Stimulated activated CD8-positive, alpha-beta memory T cell treated with anti-CD3 and anti-CD28 coated beads, Interleukin-12 subunit alpha, Interleukin-12 subunit beta, amount 100 ng/mL, for 1 hour (primary cell): ENCODE measurements around the gene KRT7.

Source experiments
- DNase-seq: peaks from one replicate; pipeline ENCODE4 v3.0.0-alpha.2; 2020; ENCODE audit warnings: low read depth

KRT7 gene

GRCh38 chr12:52232674-52233461 lies at the start of gene KRT7:
KRT7 (plus strand) TSS chr12:52233243; CDS start chr12:52233297, 54 bp downstream.
- no peak for DNase-seq

DNA sequence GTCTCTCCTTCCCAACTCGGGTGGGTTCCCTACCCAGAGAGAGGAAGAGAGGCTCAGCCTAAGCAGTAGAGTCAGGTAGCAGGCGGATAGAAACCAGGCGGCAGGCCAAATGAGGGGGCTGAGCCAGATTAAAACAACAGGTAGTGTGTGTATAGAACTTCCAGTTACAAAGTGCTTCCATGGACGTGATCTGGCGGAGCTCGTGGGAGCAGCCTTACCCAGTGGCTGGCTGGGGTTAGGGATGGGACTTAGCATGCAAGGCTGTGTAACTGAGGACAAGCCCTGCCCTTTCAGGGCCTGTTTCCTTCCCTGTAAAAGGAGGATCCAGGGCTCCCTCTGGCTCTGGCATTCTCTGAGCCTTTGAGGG lies 49.5 kb upstream of the KRT7 start:
- DNase-seq = no peak

DNA sequence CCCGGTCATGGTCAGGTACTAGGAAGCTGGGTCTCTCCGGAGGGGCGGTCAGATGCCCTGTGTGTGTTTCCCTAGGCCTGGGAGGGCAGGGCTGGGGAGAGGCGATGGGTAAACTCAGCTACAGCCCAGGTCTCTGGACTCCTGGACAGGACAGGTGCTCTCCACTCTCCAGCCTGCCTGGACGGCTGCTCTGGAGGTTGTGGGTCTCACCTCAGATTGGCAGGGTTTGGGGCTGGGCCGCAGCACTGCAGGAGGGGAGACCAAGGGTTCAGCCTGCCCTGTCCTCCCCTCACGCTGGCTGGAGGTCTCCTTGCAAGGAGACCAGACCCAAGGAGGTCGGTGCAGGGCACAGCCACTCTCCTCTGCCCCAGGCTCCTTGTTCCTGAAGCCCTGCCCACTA lies 49.1 kb upstream of the KRT7 start:
- DNase-seq = no peak

DNA sequence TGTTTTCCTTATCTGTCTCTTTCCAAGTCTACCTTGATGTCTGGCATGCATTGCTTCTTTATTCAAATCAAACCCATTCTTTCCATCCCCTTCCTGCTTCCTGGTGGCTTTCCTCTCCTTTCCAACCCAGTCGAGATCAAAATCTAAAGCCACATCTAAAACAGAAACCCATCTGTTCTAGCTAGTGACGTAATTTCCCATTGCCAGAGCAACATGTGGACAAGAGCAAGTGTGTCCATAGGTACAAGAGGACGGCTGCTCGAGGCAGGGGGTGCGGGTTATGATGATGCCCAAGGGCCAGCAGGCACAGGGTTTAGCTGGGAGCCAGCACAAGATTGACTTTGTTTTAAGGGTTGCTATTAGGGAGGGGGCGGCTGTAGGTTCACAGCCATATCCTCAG lies 48.2 kb upstream of the KRT7 start:
- no peak for DNase-seq

GRCh38 chr12:52185400-52185967 lies 47.6 kb upstream of the KRT7 start:
- no peak for DNase-seq

- no peak for DNase-seq
These were observed 46.8 kb upstream of the KRT7 start for GRCh38 chr12:52186118-52186840.

DNA sequence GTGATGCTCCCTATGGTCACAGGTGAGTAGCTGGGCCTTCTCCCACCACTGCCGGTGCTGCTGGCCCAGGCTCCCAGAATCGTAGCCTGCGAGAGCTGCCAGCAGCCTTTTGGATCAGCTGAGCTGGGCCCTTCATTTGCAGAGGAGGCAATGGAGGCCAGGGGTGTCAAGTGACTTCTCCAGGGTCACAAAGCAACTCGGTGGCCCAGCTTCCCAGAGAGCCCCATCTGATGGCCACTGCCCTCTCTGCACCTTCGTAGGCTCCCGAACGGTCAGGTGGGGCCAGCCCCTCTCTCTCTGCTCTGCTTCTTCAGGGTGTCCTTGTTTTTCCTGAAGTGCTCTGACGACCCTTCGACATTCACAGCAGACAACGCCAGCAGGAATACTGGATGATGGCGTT lies 45.8 kb upstream of the KRT7 start:
- DNase-seq = no peak

- no peak for DNase-seq
These were observed 45.4 kb upstream of the KRT7 start for GRCh38 chr12:52187640-52188039.

DNA sequence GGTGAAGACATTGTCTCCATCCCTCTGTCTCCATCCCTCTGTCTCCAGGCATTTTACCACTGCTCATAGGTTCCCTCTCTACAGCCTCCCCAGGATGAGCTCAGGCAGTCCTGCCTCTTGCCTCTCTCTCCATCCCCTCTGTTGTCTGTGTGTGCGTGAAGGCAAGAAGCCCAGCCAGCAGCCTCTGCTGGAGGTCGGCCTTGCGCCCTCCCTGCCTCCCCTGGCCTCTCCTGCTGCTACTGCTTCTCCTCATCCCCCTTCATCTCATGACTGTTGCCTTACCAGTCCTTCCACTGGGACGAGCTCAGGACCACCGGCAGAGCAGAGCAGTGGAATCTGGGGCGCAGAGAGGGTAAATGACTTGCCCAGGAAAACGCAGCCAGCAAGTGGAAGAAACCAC lies 44.4 kb upstream of the KRT7 start:
- DNase-seq = no peak

- no peak for DNase-seq
These were observed 43.5 kb upstream of the KRT7 start for GRCh38 chr12:52189376-52190174.

DNA sequence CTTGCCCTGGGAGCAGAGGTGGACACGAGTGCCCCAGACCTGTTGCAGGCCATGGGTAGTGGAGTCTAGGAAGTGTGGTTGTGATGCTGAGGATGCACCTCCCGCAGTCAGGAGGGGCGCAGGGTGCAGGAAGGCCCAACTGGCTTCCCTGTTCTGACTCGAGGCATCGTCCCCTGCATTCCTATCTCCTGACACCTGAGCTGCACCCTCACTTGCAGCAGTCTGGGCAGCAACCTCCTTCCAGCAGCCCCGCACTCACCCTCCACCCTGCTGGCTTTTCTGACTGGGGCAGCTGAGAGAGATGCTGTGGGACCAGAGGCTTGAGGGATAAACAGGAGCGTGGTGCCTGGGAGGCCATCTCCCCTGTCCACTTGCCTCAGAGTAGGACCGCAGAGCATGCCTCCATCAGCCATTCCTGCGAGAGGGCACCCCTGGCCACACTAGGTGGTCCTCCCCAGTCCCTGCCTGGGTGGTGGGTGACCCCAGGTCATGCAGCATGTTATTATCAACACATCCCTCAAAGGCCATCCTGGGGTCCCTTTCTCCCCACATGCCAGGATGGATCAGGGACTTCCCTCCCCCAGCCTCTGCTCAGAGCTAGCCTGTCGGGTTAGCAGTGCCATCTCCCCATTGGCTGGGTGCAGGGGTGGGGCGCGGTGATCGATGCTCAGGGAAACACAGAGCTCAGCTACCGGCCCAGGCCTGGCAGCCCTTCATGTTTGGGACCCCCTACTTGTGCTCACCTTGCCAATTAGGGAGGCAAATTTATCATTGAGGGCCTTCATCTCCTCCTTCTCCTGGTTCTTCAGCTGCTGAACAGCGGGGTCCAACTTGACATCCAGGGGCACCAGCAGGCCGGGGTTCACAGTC lies 41.9 kb upstream of the KRT7 start:
- DNase-seq = no peak

DNA sequence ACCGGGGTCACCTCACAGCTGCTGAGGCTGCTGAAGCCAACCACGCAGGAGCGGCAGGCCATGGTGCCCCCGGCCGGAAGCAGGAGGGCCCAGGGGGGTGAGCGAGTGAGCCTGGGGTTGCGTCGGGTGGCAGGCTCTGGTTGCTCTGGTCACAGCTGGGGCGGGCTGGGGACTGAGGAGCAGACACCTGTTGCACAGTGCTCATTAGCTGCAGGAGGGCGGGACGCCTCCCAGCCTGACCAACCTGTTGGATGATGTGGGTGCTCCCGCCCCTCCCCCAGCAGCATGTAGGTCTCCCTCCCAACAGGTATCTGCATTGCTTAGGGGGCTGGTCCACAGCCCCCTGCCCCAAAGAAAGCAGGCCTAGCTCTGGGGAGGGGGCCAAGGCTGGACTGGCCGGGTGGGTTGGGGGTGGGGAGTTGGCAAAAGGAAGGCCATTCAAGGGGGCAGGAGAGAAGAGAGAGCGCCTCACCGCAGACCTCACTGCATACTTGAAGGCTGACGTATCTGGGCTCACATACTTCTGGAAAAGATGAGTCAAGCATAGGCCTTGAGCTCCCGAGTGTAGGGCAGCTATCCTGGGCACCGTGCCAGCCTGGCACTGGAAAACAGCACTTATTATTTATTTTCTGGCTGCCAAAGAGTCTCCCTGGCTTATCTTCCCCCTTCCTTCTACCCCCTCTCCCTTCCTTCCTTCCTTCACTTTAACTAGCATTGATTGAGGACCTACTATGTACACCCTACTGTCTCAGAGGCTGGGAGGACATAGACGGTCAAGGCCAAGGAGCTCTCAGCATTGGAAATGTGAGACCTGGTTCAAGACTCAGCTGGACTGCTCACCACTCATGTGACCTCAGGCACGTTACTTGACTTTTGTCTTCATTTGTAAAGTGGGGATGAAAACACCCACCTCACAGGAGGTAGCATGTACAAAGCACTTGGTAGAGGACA lies 40.9 kb upstream of the KRT7 start, which contains the start of gene KRT80:
TSS of gene KRT80 (minus strand) at position 174 of the 951 bp plus-strand sequence. CDS start at position 62, 112 bp downstream.
- DNase-seq = no peak

- DNase-seq = no peak
These were observed 39.5 kb upstream of the KRT7 start for GRCh38 chr12:52193532-52193931.

DNA sequence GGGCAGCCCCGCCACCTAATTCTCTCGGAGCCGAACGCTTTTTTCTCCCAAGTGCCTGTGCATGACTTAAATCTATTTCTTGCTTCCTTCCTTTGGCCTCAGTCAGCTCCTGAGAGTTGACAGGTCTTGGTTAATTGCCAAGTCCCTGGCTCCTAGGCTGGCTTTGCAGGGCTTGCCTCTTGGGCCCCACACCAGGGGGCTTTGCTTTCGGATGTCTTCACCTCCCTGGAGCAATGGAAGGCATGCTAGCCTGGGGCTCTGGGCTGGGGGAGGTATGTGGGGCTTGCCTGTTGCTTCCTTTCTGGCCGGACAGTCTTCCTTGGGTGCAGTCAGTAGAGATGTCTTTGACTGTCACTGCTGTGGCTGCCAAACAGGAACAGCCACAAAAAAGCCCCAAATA lies 39.1 kb upstream of the KRT7 start:
- DNase-seq = no peak

DNA sequence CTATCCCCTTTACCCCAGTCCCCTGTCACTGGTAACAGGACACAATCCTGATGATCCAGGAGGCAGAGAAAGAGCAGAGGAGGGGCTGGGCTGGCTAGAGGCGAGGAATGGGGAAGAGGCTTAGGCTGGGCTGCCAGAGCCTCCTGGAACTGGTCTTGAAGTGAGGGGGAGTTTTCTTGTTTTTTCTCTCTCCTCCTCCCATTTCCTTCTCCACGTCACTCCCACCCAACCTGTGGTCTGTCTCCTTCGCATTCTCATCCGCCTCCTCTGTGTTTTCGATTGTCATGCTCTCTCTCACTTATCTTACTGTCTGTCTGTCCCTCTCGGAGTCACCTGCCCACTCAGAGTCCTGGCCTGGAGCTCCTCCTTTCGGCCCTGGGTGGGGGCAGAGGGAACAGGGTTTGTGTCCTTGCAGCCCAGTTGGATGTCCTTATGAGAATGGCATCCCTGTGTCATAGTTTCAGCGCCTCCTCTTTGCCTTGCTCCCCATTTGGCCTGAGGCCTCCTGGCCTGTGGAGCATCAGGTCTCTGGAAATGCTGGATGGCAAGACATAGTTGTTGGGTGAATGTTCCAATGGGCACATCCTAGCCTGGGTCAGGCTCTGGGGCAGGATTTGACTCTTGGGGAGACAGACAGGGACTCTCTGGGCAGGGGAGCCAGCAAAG lies 37.8 kb upstream of the KRT7 start:
- no peak for DNase-seq

DNA sequence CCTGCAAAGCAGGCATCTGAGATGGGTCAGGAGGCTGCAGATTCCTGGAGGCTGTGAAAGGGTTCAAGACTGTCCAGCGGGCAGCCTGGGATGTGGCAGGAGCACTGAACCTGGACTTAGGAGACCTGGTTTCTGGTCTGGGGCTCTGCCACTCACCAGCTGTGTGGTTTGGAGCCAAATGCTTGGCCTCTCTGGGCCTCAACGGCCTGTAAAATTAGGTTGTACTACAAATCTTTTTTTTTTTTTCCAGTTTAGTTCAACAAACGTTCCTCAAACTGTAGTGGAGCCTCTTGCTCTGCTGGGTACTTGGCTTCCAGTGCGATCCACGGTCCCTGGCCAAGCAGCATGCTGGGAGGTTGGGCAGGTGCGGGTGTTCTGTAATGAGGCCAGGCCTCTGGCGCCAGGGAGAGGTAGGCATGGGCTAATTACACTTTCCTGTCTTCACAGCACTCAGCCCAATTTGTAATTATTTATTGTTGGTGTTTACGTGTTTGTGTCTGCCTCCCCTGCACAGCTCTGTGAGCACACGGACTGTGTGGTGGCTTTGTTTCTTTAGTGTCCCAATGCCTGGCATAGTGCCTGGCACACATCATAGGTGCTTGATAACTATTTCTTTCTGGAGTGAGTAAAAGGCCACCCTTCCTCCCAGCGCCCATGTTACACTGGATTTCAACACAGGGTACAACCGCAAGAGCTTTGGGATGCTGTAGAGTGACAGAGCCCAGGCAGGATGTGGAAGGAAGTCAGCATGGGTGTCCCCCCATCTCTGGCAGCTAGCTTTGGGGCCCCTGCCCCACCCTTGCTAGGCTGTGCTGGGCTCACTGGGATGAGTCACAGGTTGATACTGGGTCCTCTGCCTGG lies 35.4 kb upstream of the KRT7 start:
- DNase-seq = no peak

- no peak for DNase-seq
These were observed 34.4 kb upstream of the KRT7 start for GRCh38 chr12:52198454-52199215.
